NCI-H2227 (cell line): ENCODE results near the gene ALPL.
"Not testable (repeated sequence)": the region's sequence is repeated elsewhere in the genome, so short reads cannot be mapped to it uniquely, and the experiment has no call there.

ENCODE experiments used
- DNase-seq: peaks from one replicate; lab custom pipeline; 2025; ENCODE audit not compliant: unreplicated experiment; lab: John Stamatoyannopoulos, UW

The ALPL gene

GRCh38 chr1:21507511-21508270 is 1.5 kb upstream of the ALPL start:
- DNase-seq = no peak

GRCh38 chr1:21508580-21509350 is 458 bp upstream of the ALPL start:
- DNase-seq = peak; percentile 89

- DNase-seq = peak; percentile 22
Measured at GRCh38 chr1:21510113-21510493, 880 bp downstream of the ALPL start.

- DNase-seq = no peak
Measured at GRCh38 chr1:21510885-21511578, 1.8 kb downstream of the ALPL start.

- no peak for DNase-seq
Measured at GRCh38 chr1:21511579-21512522, 2.6 kb downstream of the ALPL start.

- no peak for DNase-seq
Measured at GRCh38 chr1:21514245-21514644, 5.0 kb downstream of the ALPL start.

- no peak for DNase-seq
Measured at GRCh38 chr1:21517161-21517589, 8.0 kb downstream of the ALPL start.

- DNase-seq = no peak
Measured at GRCh38 chr1:21517660-21518480, 8.6 kb downstream of the ALPL start.

- DNase-seq = no peak
Measured at GRCh38 chr1:21518774-21519455, 9.7 kb downstream of the ALPL start.

GRCh38 chr1:21519486-21520070 is 10.4 kb downstream of the ALPL start:
- DNase-seq = not testable (repeated sequence)

GRCh38 chr1:21520899-21521716 is 11.9 kb downstream of the ALPL start:
- no peak for DNase-seq

GRCh38 chr1:21521717-21522060 is 12.5 kb downstream of the ALPL start:
- no peak for DNase-seq

- DNase-seq = no peak
Measured at GRCh38 chr1:21522525-21523038, 13.4 kb downstream of the ALPL start.

GRCh38 chr1:21523297-21523813 is 14.1 kb downstream of the ALPL start:
- no peak for DNase-seq

GRCh38 chr1:21524220-21524619 is 15.0 kb downstream of the ALPL start:
- DNase-seq = no peak

GRCh38 chr1:21524686-21525339 is 15.6 kb downstream of the ALPL start:
- no peak for DNase-seq

GRCh38 chr1:21525340-21525717 is 16.1 kb downstream of the ALPL start:
- DNase-seq = no peak
